22Rv1 (cell line): ENCODE measurements around the gene ABCA13.

Experiments
- CTCF ChIP-seq: fragments of 450-650 bp; IDR thresholded peaks from 2 replicates; pipeline ENCODE4 v1.5.1; 2017; ENCODE audit warnings: mild to moderate bottlenecking
- ZFX ChIP-seq: fragments of 450-650 bp; IDR thresholded peaks from 2 replicates; pipeline ENCODE4 v1.6.1; 2017; ENCODE audit warnings: antibody characterized with exemption, borderline replicate concordance

GRCh38 chr7:48621076-48621475, 449.8 kb downstream of the ABCA13 start:
- TF ChIP-seq CTCF: no peak
- no peak for TF ChIP-seq ZFX
